ENCODE results near the gene TLE4.
A peak's percentile ranks its signal among the peaks of the same experiment; 100 is the strongest.
"Not testable (repeated sequence)": the region's sequence is repeated elsewhere in the genome, so short reads cannot be mapped to it uniquely, and the experiment has no call there.

TLE4 gene

GRCh38 chr9:79744521-79744920 is 172.8 kb downstream of the TLE4 start:
- DNase-seq (ENCODE audit: low read depth) = no peak
- TF ChIP-seq CTCF (conservative IDR thresholded peaks at IDR 0.05; ENCODE audit: low read depth, low read length) = no peak
- no peak overlapping the region for H3K4me3 ChIP-seq (ENCODE audit: low read length)

DNA sequence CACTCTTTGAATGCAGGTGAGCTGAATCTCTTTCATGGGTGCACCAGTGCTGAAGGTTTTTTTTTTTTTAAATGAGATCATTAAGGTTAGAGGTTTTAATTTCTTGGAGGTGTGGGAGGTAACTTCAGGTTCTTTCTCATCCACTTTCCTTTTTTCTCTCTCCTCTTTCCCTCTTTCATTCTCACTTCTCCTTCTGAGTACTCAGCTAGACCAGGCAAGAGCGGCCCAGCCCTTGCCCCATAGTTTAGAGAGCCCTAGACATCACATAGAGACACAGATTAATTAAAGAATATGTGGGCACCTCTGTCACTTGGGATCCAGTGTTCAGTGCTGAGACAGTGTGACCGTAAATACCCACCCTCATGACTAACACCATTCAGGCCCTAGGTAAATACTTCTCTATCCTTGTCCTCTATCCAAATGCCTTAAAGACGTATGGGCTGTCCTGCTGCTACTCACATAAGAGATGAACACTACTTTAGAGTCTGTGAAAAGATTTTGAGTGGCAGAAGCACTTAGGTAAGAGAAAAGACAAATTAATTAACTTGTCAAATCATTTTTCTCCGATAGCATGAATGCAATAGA is 174.1 kb downstream of the TLE4 start:
- TF ChIP-seq CTCF (conservative IDR thresholded peaks at IDR 0.05; ENCODE audit: low read depth, low read length) = no peak
- no peak for DNase-seq (ENCODE audit: low read depth)

DNA sequence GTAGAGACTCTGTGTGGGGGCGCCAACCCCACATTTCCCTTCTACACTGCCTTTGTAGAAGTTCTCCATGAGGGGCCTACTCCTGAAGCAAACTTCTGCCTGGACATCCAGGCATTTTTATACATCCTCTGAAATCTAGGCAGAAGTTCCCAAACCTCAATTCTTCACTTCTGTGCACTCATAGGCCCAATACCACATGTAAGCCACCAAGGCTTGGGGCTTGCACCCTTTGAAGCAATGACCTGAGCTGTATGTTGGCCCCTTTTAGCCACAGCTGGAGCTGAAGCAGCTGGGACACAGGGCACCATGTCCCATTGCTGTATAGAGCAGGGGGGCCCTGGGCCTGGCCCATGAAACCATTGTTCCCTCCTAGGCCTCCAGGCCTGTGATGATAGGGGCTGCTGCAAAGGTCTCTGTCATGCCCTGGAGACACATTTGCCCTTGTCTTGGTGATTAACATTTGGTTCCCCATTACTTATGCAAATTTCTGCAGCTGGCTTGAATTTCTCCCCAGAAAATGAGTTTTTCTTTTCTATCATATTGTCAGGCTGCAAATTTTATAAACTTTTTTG is 180.2 kb downstream of the TLE4 start:
- H3K4me3 ChIP-seq (ENCODE audit: low read length); DNase-seq (ENCODE audit: low read depth): not testable (repeated sequence)

More for the DNA sequence above, 174.1 kb downstream of the TLE4 start:
- H3K4me3 ChIP-seq (ENCODE audit: low read length) = no peak overlapping the region

DNA sequence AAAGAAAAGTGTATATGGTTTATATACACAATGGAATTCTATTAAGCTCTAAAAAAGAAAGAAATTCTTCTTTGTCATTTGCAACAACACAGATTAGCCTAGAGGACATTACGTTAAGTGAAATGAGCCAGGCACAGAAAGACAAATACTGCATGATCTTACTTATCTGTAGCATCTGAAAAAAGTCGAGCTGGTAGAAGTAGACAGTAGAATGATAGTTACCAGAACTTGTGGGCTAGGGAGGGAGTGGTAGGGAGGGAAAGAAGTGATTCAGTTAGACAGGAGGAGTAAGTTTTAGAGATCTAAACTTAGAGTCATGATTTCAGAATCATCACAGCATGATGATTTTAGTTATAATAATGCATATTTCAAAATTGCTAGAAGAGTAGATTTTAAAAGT is 184.6 kb downstream of the TLE4 start:
- no peak for DNase-seq (ENCODE audit: low read depth)
- H3K4me3 ChIP-seq (ENCODE audit: low read length) = no peak overlapping the region
- TF ChIP-seq CTCF (conservative IDR thresholded peaks at IDR 0.05; ENCODE audit: low read depth, low read length) = no peak

- TF ChIP-seq CTCF (conservative IDR thresholded peaks at IDR 0.05; ENCODE audit: low read depth, low read length) = no peak
- H3K4me3 ChIP-seq (ENCODE audit: low read length) = no peak overlapping the region
- DNase-seq (ENCODE audit: low read depth) = no peak
Measured at GRCh38 chr9:79757074-79757473, 185.3 kb downstream of the TLE4 start.

DNA sequence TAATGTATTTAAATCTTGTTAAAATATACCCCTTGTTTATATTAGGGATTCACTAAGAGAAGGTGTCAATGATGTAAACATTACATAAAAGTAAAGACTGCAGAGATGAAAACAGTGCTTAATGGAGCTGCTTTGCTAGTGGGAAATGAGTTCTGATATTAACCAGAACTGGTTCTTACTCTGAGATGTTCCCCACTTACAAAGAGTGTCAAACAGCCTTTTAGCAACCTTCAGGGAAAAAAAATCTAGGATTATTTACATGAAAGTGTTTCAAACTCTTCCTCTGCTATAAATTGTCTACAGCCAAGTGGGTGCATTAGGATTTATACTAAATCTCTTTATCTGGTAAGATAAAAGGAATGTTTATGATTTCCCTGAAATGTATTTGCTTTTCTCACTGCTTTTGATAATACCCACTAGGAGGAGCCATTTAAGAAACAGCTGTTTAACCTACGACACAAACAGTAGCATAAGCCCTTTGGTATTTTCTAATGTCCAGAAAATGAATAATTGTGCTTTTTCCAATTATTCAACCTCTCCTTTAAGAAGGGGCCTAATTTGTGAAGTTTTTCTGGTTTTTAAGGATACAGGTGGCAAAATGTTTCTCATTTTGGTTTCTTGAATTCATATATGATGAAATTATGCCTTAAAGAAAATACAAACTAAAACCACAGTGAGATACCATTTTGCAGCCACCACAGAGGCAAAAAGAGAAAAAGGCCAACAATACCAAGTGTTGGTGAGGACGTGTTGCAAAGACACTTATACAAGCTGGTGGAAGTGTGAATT is 186.3 kb downstream of the TLE4 start:
- TF ChIP-seq CTCF (conservative IDR thresholded peaks at IDR 0.05; ENCODE audit: low read depth, low read length) = peak; percentile 70
- no peak for DNase-seq (ENCODE audit: low read depth)
- H3K4me3 ChIP-seq (ENCODE audit: low read length) = no peak overlapping the region

DNA sequence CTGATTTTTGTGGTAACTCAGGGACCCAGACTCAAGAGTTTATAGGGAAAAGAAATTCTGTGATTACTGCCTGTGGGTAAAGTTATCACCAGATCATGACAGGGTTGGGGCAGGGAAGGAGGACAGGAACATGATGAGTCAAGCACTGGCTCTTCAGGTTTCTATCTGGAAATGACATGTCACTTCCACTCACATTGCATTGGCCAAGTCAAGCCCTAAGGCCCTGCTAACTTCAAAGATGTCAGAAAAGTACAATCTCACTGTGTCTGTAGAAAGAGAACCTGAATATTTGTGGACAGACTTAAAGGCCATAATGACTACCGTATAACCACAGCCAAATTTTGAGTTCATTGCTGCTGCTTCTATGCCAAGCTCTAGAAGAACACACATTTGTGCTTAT is 187.7 kb downstream of the TLE4 start:
- no peak for TF ChIP-seq CTCF (conservative IDR thresholded peaks at IDR 0.05; ENCODE audit: low read depth, low read length)
- DNase-seq (ENCODE audit: low read depth) = no peak

More for the DNA sequence above, 187.7 kb downstream of the TLE4 start:
- H3K4me3 ChIP-seq (ENCODE audit: low read length) = no peak overlapping the region

All from retinal pigment epithelial cell (primary cell).